ENCODE measurements around the gene LRP5.
"Not testable (repeated sequence)": the region's sequence is repeated elsewhere in the genome, so short reads cannot be mapped to it uniquely, and the experiment has no call there.

Gene LRP5

GRCh38 chr11:68399916-68400315 lies 87.5 kb downstream of the LRP5 start:
- no peak for DNase-seq

- not testable (repeated sequence) for DNase-seq
These were observed 88.2 kb downstream of the LRP5 start for GRCh38 chr11:68400584-68400983.

GRCh38 chr11:68401856-68402255 lies 89.5 kb downstream of the LRP5 start:
- no peak for DNase-seq

GRCh38 chr11:68402355-68403031 lies 90.1 kb downstream of the LRP5 start:
- no peak for DNase-seq

GRCh38 chr11:68403424-68403823 lies 91.0 kb downstream of the LRP5 start:
- DNase-seq, result no peak

GRCh38 chr11:68403831-68404230 lies 91.4 kb downstream of the LRP5 start:
- DNase-seq, result no peak

- no peak for DNase-seq
These were observed 94.2 kb downstream of the LRP5 start for GRCh38 chr11:68406324-68407313.

GRCh38 chr11:68408512-68408911 lies 96.1 kb downstream of the LRP5 start:
- no peak for DNase-seq

- no peak for DNase-seq
These were observed 97.5 kb downstream of the LRP5 start for GRCh38 chr11:68409748-68410344.

GRCh38 chr11:68411501-68411991 lies 99.2 kb downstream of the LRP5 start:
- DNase-seq, result no peak

- DNase-seq, result no peak
These were observed 100.4 kb downstream of the LRP5 start for GRCh38 chr11:68412593-68413475.

- no peak for DNase-seq
These were observed 101.2 kb downstream of the LRP5 start for GRCh38 chr11:68413591-68413999.

GRCh38 chr11:68414496-68415221 lies 102.3 kb downstream of the LRP5 start:
- DNase-seq, result no peak

- no peak for DNase-seq
These were observed 103.7 kb downstream of the LRP5 start for GRCh38 chr11:68416070-68416578.

GRCh38 chr11:68418648-68419047 lies 106.3 kb downstream of the LRP5 start:
- DNase-seq, result no peak

GRCh38 chr11:68420171-68420570 lies 107.8 kb downstream of the LRP5 start:
- DNase-seq, result no peak

- no peak for DNase-seq
These were observed 111.1 kb downstream of the LRP5 start for GRCh38 chr11:68423481-68423880.

- DNase-seq, result no peak
These were observed 111.8 kb downstream of the LRP5 start for GRCh38 chr11:68424101-68424632.

GRCh38 chr11:68424981-68425865 lies 112.8 kb downstream of the LRP5 start:
- no peak for DNase-seq

- no peak for DNase-seq
These were observed 113.5 kb downstream of the LRP5 start for GRCh38 chr11:68425866-68426380.

All from SW 1271 (cell line).